MM.1S (cell line): ENCODE data around the gene PLXNB1.

Experiments
- DNase-seq: peaks from one replicate; pipeline ENCODE4 v3.0.0-alpha.2; 2015
- H2AFZ ChIP-seq: fragments of 300-600 bp; sonication (generic); 2 replicates; pipeline ENCODE4 v1.6.0; 2016; ENCODE audit warnings: antibody characterized with exemption, low read length
- H3F3A ChIP-seq: fragments of 300-600 bp; sonication (generic); 2 replicates; pipeline ENCODE4 v1.6.1; 2016; ENCODE audit warnings: mild to moderate bottlenecking, antibody characterized with exemption, low read length, moderate library complexity, mixed read lengths; ENCODE audit not compliant: insufficient read depth
- H3K27ac ChIP-seq: fragments of 300-600 bp; sonication (generic); 2 replicates; pipeline ENCODE4 v1.5.1; 2016; ENCODE audit warnings: mild to moderate bottlenecking, low read length
- H3K27me3 ChIP-seq: fragments of 300-600 bp; sonication (generic); replicated peaks from 2 replicates; pipeline ENCODE4 v1.6.0; 2016; ENCODE audit warnings: low read length; ENCODE audit not compliant: insufficient read depth
- H3K36me3 ChIP-seq: fragments of 300-600 bp; sonication (generic); replicated peaks from 2 replicates; pipeline ENCODE4 v1.6.1; 2016; ENCODE audit warnings: mild to moderate bottlenecking, low read length, mixed read lengths; ENCODE audit not compliant: insufficient read depth
- H3K4me1 ChIP-seq: fragments of 300-600 bp; sonication (generic); 2 replicates; pipeline ENCODE4 v1.6.1; 2016; ENCODE audit warnings: low read length, mixed read lengths
- H3K4me2 ChIP-seq: fragments of 300-600 bp; sonication (generic); 2 replicates; pipeline ENCODE4 v1.6.0; 2016; ENCODE audit warnings: low read depth, low read length
- H3K4me3 ChIP-seq: fragments of 300-600 bp; sonication (generic); 2 replicates; pipeline ENCODE4 v1.5.1; 2016; ENCODE audit warnings: low read length, mixed read lengths
- H3K79me2 ChIP-seq: fragments of 300-600 bp; sonication (generic); 2 replicates; pipeline ENCODE4 v1.6.1; 2016; ENCODE audit warnings: mixed run types, low read length, mixed read lengths
- H3K9ac ChIP-seq: fragments of 300-600 bp; sonication (generic); 2 replicates; pipeline ENCODE4 v1.6.1; 2016; ENCODE audit warnings: low read length, mixed read lengths
- H3K9me2 ChIP-seq: fragments of 300-600 bp; sonication (generic); replicated peaks from 2 replicates; pipeline ENCODE4 v1.6.1; 2016; ENCODE audit warnings: mild to moderate bottlenecking, low read length, mixed read lengths; ENCODE audit not compliant: insufficient read depth
- H3K9me3 ChIP-seq: fragments of 300-600 bp; sonication (generic); replicated peaks from 2 replicates; pipeline ENCODE4 v1.6.1; 2016; ENCODE audit warnings: mild to moderate bottlenecking, low read length, mixed read lengths; ENCODE audit not compliant: insufficient read depth
- H4K20me1 ChIP-seq: fragments of 300-600 bp; sonication (generic); 2 replicates; pipeline ENCODE4 v1.6.1; 2016; ENCODE audit warnings: mild to moderate bottlenecking, low read length, moderate library complexity, mixed read lengths; ENCODE audit not compliant: insufficient read depth
- EZH2 ChIP-seq: fragments of 300-600 bp; sonication (generic); optimal IDR thresholded peaks from 2 replicates; pipeline ENCODE3; 2017; ENCODE audit warnings: low read depth, mild to moderate bottlenecking, antibody characterized with exemption, low read length, mixed read lengths
- EZH2phosphoT487 ChIP-seq: fragments of 300-600 bp; sonication (generic); IDR thresholded peaks from 2 replicates; pipeline ENCODE4 v1.6.1; 2018; ENCODE audit warnings: antibody characterized with exemption, low read length
- TF ChIP-seq, protein P1 (sequence below): fragments of 300-600 bp; sonication (generic); IDR thresholded peaks from 2 replicates; pipeline ENCODE4 v1.5.1; 2016; ENCODE audit warnings: antibody characterized with exemption, low read length, mixed read lengths

Gene PLXNB1

DNA sequence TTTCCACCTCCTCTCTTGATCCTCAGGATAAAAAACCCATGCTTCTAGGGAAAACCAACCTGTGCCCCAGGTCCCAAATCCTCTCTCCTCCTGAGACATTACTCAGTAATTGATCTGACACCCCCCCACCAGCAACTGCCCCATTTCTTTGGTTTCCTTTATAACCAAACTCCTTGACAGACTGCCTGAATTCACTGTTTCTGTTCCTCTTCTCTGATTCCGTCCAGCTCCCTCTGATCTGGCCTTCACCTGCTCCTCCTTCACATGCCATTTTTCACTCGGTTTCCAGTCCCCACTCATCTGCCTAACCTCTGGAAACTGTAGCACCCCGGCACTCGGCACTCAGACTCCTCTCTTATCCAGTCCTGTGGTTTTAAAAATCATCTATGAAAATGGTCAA, 7.9 kb upstream of the PLXNB1 start:
- no peak overlapping the region for H3K4me2 ChIP-seq
- DNase-seq: no peak
- H3K4me1 ChIP-seq: peaks cover 12% of the 10 kb centered on the region
- no peaks in the 10 kb centered on the region for H3K9me2 ChIP-seq
- peaks cover 8% of the 10 kb centered on the region; the same call in 1 of the 2 replicates for H3F3A ChIP-seq
- TF ChIP-seq EZH2 (no peak), EZH2phosphoT487 (no peak)
- TF ChIP-seq, protein P1, sequence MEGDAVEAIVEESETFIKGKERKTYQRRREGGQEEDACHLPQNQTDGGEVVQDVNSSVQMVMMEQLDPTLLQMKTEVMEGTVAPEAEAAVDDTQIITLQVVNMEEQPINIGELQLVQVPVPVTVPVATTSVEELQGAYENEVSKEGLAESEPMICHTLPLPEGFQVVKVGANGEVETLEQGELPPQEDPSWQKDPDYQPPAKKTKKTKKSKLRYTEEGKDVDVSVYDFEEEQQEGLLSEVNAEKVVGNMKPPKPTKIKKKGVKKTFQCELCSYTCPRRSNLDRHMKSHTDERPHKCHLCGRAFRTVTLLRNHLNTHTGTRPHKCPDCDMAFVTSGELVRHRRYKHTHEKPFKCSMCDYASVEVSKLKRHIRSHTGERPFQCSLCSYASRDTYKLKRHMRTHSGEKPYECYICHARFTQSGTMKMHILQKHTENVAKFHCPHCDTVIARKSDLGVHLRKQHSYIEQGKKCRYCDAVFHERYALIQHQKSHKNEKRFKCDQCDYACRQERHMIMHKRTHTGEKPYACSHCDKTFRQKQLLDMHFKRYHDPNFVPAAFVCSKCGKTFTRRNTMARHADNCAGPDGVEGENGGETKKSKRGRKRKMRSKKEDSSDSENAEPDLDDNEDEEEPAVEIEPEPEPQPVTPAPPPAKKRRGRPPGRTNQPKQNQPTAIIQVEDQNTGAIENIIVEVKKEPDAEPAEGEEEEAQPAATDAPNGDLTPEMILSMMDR: no peak
- no peaks in the 10 kb centered on the region for H4K20me1 ChIP-seq
- no peaks in the 10 kb centered on the region for H3K27me3 ChIP-seq
- H3K27ac ChIP-seq: no peak overlapping the region
- H3K9ac ChIP-seq: no peak overlapping the region
- peaks cover 36% of the 10 kb centered on the region for H3K79me2 ChIP-seq
- H3K36me3 ChIP-seq: no peaks in the 10 kb centered on the region
- no peak overlapping the region for H2AFZ ChIP-seq
- H3K4me3 ChIP-seq: no peak overlapping the region
- H3K9me3 ChIP-seq: no peaks in the 10 kb centered on the region

DNA sequence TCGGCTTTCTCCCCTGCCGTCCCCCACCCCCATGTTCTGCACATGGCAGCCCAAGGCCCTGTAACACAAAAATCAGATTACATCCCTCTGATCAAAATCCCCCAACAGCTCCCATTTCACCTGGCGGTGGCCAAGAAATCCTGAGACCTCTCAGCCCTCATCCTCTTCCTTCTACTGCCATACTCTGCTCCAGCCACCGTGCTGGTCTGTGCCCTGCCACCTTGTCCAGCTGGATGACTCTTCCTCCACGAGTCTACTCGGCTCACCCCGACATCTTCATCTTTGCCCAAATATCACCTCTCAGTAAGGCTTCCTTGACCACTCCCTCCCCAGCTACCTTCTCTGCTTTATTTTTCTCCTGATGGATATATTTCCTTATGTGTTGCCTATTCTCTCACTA, 7.0 kb upstream of the PLXNB1 start:
- no peak overlapping the region for H3K27ac ChIP-seq
- no peak overlapping the region for H2AFZ ChIP-seq
- H3K36me3 ChIP-seq: no peaks in the 10 kb centered on the region
- H3K9ac ChIP-seq: no peak overlapping the region
- TF ChIP-seq, protein P1: no peak
- TF ChIP-seq EZH2phosphoT487 (no peak), EZH2 (no peak)
- H3K9me2 ChIP-seq: no peaks in the 10 kb centered on the region
- H3K9me3 ChIP-seq: no peaks in the 10 kb centered on the region
- DNase-seq: no peak
- peaks cover 6% of the 10 kb centered on the region; the same call in 1 of the 2 replicates for H3F3A ChIP-seq
- H3K79me2 ChIP-seq: peaks cover 29% of the 10 kb centered on the region
- no peak overlapping the region for H3K4me2 ChIP-seq
- no peaks in the 10 kb centered on the region for H4K20me1 ChIP-seq
- no peak overlapping the region for H3K4me3 ChIP-seq
- H3K27me3 ChIP-seq: no peaks in the 10 kb centered on the region
- H3K4me1 ChIP-seq: peaks cover 11% of the 10 kb centered on the region

DNA sequence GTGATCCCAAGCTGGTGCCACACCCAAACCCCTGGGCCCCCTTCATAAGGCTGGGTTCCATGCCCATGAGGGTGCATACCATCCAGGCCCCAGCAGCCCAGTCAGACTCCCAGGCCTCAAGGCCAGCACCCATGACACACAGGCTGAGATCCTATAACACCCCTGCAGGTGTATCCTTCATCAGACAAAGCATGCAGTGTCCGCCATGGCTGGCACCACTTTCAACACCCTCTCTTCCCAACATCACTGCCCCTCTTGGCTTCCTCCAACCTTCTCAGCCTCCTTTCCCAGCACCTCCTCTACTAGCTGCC, 6.5 kb upstream of the PLXNB1 start:
- H3F3A ChIP-seq: peaks cover 5% of the 10 kb centered on the region; the same call in 1 of the 2 replicates
- H3K9ac ChIP-seq: no peak overlapping the region
- H3K79me2 ChIP-seq: peaks cover 25% of the 10 kb centered on the region
- H3K4me2 ChIP-seq: no peak overlapping the region
- H3K36me3 ChIP-seq: no peaks in the 10 kb centered on the region
- no peaks in the 10 kb centered on the region for H3K27me3 ChIP-seq
- no peaks in the 10 kb centered on the region for H4K20me1 ChIP-seq
- no peak overlapping the region for H3K27ac ChIP-seq
- peaks cover 6% of the 10 kb centered on the region for H3K4me1 ChIP-seq
- no peak for TF ChIP-seq EZH2
- TF ChIP-seq, protein P1: no peak
- no peak for TF ChIP-seq EZH2phosphoT487
- no peaks in the 10 kb centered on the region for H3K9me2 ChIP-seq
- no peak for DNase-seq
- no peak overlapping the region for H2AFZ ChIP-seq
- no peak overlapping the region for H3K4me3 ChIP-seq
- H3K9me3 ChIP-seq: no peaks in the 10 kb centered on the region
